ENCODE results near the gene NXPH3. TPM values are rescaled to one million over a fixed set of nuclear protein-coding genes. Genes with fewer than 3 reads are reported as not detected.

Gene NXPH3
- total and polyA plus RNA-seq, 10 of the 15 experiments (the other 5 are each of a cell fraction or from before 2014, with no cell fraction given), result 0.08 to 0.35 (median 0.12) TPM; not detected in 2

DNA sequence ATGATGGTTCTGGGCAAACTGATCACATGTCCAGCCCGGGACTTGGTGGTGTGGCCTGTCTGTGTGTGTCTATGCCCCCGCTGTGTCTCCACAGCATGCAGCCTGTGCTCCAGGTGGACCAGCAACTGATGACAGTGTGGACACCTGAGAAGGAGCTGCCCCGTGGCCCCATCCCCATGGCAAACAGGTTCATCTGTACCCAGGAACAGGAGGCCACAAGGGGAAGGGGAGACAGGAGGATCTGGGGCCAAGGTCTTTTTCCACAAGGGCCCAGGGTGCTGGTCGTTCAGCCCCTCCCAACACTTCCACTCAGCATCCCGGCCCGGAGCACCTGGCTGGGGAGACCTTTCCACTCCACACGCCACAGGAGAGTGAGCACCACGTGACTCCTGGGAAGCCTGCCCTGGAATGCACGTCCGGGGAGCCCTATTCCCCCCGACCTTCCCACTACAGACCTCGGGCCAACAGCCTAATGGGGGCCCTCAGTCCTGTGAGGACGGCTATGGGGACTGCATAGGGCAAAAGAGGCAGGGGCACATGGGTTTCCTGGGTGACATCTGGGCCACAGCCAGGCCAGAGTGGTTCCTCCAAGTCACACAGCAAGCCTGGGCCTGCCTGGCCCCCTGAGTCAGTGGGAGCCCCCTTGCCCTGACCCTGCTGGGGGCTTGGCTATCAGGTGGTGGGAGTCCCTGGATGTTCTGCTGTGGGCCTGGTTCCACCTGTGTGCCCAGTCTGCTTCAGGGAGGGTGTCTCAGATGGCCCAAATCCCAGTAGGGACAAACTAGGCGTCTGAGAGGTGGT lies 20.8 kb upstream of the NXPH3 start:
- Histone ChIP-seq H3K4me2 (ENCODE audit: control insufficient read depth, insufficient read depth) (no peak overlapping the region), H3K36me3 (ENCODE audit: control insufficient read depth in 2 of 2, insufficient read depth in 2 of 2, low read length in 1 of 2) (no peaks in the 10 kb centered on the region), H3K79me2 (ENCODE audit: control insufficient read depth, insufficient read depth, low read length) (no peaks in the 10 kb centered on the region), H3K4me1 (ENCODE audit: control insufficient read depth, insufficient read depth, low read length) (peaks cover 4% of the 10 kb centered on the region; the same call in 1 of the 2 replicates), H3K9ac (ENCODE audit: control insufficient read depth, insufficient read depth, low read length) (no peak overlapping the region), H4K20me1 (ENCODE audit: control insufficient read depth, insufficient read depth) (no peaks in the 10 kb centered on the region), H3K27me3 (replicated peaks in 1 of 2; ENCODE audit: control insufficient read depth in 2 of 2, insufficient read depth in 2 of 2, low read length in 1 of 2) (no peaks in the 10 kb centered on the region), H3K27ac (ENCODE audit: control insufficient read depth, insufficient read depth) (no peak overlapping the region), H2AFZ (ENCODE audit: control insufficient read depth, low read depth, low read length) (no peak overlapping the region), H3K9me3 (replicated peaks; ENCODE audit: control insufficient read depth, insufficient read depth, low read length) (no peaks in the 10 kb centered on the region), H3K4me3 (no peak overlapping the region)
- no TSS peak for BruUV-seq (replicated peaks)
- no peak for FAIRE-seq
- ChIA-PET CTCF (interaction anchor here (0.7 to 5.7 kb wide), 15 partner anchors 8 to 443 kb away, joined by 3 to 125 read pairs (median 17); no protein-coding TSS in a partner anchor), SMC1A (ENCODE audit: uncharacterized antibody, unreplicated experiment) (interaction anchor here (1.2 to 3.4 kb wide), 4 partner anchors 120 to 153 kb away, joined by 3 to 21 read pairs (median 9); no protein-coding TSS in a partner anchor), POLR2A (no interaction called here), RAD21 (ENCODE audit: unreplicated experiment) (interaction anchor here (0.8 to 3.7 kb wide), 7 partner anchors 11 to 187 kb away, joined by 3 to 45 read pairs (median 10); partner anchors contain the start of gene PHB1)
- no peak for ATAC-seq
- in situ Hi-C loops (cut with MboI) (loop anchor here (5.0 to 10.0 kb wide), 4 partner anchors 58 to 238 kb away; partner anchors contain the start of gene NGFR), intact Hi-C loops (cut with micrococcal nuclease; ENCODE audit: unreplicated experiment) (no loop called here)
- WGBS (ENCODE audit: insufficient coverage, insufficient replicate concordance, low lambda C conversion rate, missing lambda C conversion rate), result 35% methylated on average over 13 of the region's 14 CpGs
- no peak for DNase-seq (ENCODE audit: low read depth, low spot score)
- TF ChIP-seq RB1 (IDR thresholded peaks at IDR 0.05; ENCODE audit: borderline replicate concordance) (no peak), KAT2A (conservative IDR thresholded peaks at IDR 0.05; ENCODE audit: control insufficient read depth, low read depth, low read length) (no peak), NFXL1 (IDR thresholded peaks at IDR 0.05; ENCODE audit: borderline replicate concordance) (no peak)

Data from GM12878 (cell line).